PC-9 (cell line): ENCODE results near the gene IL20.

Experiments used
- CTCF ChIP-seq: fragments of 200-600 bp; sonication (generic); conservative IDR thresholded peaks from 2 replicates; pipeline ENCODE4 v1.6.1; 2017; ENCODE audit warnings: mixed run types, antibody characterized with exemption, mild to moderate bottlenecking, moderate library complexity
- EZH2 ChIP-seq: fragments of 200-600 bp; sonication (generic); IDR thresholded peaks from 2 replicates; pipeline ENCODE4 v1.8.0; 2017; ENCODE audit warnings: antibody characterized with exemption, low read depth

DNA sequence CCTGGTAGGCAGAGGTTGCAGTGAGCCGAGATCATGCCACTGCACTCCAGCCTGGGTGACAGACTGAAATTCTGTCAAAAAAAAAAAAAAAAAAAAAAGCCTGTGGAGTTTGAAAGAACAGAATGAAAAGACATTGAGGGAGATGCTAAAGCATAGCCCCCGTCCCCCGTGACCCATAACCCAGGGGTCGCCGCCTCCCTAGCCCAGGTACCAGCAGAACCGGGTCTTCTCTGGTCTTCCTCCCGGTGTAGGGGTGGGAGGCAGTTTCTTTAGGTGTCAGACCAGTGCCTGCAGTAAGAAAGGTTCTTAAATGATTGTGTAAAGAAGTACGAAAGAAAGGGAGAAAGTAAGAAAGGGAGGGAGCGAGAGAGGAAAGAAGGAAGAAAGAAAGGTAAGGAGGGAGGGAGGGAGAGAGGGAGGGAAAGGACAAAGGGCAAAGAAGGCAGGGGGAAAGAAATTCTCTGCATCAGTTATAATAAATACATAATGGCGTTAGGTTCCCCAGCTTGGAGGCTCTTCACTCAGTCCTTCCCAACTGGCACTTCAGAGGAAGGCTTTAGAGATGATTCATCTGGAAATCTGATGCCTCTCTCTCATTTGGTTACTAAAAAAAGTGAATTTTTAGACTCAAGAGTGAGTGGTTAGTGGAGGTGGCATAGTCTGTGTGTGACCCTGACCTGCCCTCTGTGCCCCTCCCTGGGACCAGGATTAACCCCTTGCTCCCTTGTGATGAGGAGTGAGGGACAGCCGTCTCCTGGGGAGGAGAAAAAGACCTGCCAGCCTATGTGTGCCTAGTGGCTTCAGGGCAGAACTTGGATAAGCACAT, 32.9 kb downstream of the IL20 start:
- no peak for TF ChIP-seq CTCF
- TF ChIP-seq EZH2: no peak
